PC-3 (cell line): ENCODE data around the gene RTL10.

Experiments
- EZH2 ChIP-seq: fragments of 300-600 bp; sonication (generic); IDR thresholded peaks from one replicate; pipeline ENCODE4 v1.6.1; 2017; ENCODE audit warnings: antibody characterized with exemption, mild to moderate bottlenecking, low read length; ENCODE audit not compliant: unreplicated experiment
- EZH2phosphoT487 ChIP-seq: fragments of 300-600 bp; sonication (generic); IDR thresholded peaks from 2 replicates; pipeline ENCODE4 v1.6.1; 2018; ENCODE audit warnings: mild to moderate bottlenecking, antibody characterized with exemption, low read length, borderline replicate concordance
- TF ChIP-seq, protein P1 (sequence below): fragments of 300-600 bp; sonication (generic); conservative IDR thresholded peaks from 2 replicates; pipeline ENCODE4 v1.5.1; 2017; ENCODE audit warnings: antibody characterized with exemption, low read depth, mild to moderate bottlenecking, low read length

DNA sequence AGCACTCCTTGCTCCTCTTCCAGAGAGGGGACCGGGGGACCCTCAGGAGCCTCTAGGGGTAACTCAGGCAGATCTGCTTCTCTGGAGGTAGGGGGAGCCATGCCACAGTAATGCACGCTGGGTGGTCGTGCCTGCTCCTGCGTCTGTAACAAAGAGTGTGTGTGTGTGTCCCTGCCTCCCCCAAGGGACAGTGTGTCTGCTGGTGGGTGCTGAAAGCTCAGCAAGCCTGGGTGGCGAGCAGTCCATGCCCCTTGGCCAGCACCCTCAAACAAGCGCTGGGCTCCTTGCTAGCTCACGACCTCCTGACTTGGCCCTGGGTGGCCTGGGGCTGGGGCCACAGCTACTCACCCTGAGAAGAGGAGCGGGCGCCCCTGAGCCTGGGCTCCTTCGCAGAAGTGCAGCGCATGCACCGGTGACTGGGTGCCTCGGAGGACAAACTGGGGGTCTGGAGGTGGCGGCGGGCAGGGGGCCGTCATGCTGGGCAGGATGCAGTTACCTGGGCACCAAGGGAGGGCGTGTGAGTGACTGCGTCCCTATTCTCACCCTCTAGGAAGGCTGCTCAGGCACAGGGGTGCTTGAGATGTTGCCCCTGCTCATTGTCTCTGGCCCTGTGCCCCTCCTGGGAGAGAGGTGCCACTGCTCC is 33.7 kb downstream of the RTL10 start:
- TF ChIP-seq, protein P1, sequence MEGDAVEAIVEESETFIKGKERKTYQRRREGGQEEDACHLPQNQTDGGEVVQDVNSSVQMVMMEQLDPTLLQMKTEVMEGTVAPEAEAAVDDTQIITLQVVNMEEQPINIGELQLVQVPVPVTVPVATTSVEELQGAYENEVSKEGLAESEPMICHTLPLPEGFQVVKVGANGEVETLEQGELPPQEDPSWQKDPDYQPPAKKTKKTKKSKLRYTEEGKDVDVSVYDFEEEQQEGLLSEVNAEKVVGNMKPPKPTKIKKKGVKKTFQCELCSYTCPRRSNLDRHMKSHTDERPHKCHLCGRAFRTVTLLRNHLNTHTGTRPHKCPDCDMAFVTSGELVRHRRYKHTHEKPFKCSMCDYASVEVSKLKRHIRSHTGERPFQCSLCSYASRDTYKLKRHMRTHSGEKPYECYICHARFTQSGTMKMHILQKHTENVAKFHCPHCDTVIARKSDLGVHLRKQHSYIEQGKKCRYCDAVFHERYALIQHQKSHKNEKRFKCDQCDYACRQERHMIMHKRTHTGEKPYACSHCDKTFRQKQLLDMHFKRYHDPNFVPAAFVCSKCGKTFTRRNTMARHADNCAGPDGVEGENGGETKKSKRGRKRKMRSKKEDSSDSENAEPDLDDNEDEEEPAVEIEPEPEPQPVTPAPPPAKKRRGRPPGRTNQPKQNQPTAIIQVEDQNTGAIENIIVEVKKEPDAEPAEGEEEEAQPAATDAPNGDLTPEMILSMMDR: 0 out of 2 replicates have a peak, but pooled peaks have one; percentile 14
- TF ChIP-seq EZH2: no peak
- no peak for TF ChIP-seq EZH2phosphoT487
